DOHH2 (cell line): Measurements from ENCODE around the gene GSG1L.

Experiments
- H3F3A ChIP-seq: fragments of 200-600 bp; sonication (generic), shearing (Covaris generic); 2 replicates; pipeline ENCODE4 v1.6.0; 2016; ENCODE audit warnings: antibody characterized with exemption, mild to moderate bottlenecking; ENCODE audit not compliant: control insufficient read depth, insufficient read depth
- H3K27ac ChIP-seq: fragments of 200-600 bp; sonication (generic); 2 replicates; pipeline ENCODE4 v1.5.1; 2014; ENCODE audit warnings: low read depth, mild to moderate bottlenecking, low read length, moderate library complexity
- H3K27me3 ChIP-seq: fragments of 200-600 bp; sonication (generic); 2 replicates; pipeline ENCODE4 v1.6.1; 2014; ENCODE audit warnings: mild to moderate bottlenecking, low read length, mixed read lengths; ENCODE audit not compliant: control insufficient read depth
- H3K36me3 ChIP-seq: fragments of 200-600 bp; sonication (generic); 2 replicates; pipeline ENCODE4 v1.6.1; 2014; ENCODE audit warnings: mild to moderate bottlenecking, low read length, moderate library complexity, mixed read lengths; ENCODE audit not compliant: control insufficient read depth
- H3K4me1 ChIP-seq: fragments of 200-600 bp; sonication (generic); 2 replicates; pipeline ENCODE4 v1.6.1; 2014; ENCODE audit warnings: mild to moderate bottlenecking, low read length, mixed read lengths; ENCODE audit not compliant: control insufficient read depth
- H3K4me2 ChIP-seq: fragments of 200-600 bp; sonication (generic); 2 replicates; pipeline ENCODE4 v1.6.0; 2014; ENCODE audit warnings: mild to moderate bottlenecking, low read length, moderate library complexity
- H3K4me3 ChIP-seq: fragments of 200-600 bp; sonication (generic); 2 replicates; pipeline ENCODE4 v1.5.1; 2014; ENCODE audit warnings: mild to moderate bottlenecking, low read length, mixed read lengths
- H3K79me2 ChIP-seq: fragments of 200-600 bp; sonication (generic); 2 replicates; pipeline ENCODE4 v1.6.1; 2014; ENCODE audit warnings: mild to moderate bottlenecking, low read length, mixed read lengths; ENCODE audit not compliant: control insufficient read depth
- H3K9me2 ChIP-seq: fragments of 200-600 bp; sonication (generic); replicated peaks from 2 replicates; pipeline ENCODE4 v1.6.1; 2014; ENCODE audit warnings: mild to moderate bottlenecking, low read length, mixed read lengths; ENCODE audit not compliant: control insufficient read depth
- H3K9me3 ChIP-seq: fragments of 200-600 bp; sonication (generic); 2 replicates; pipeline ENCODE4 v1.6.1; 2014; ENCODE audit warnings: antibody characterized with exemption, low read length, mixed read lengths; ENCODE audit not compliant: control insufficient read depth, insufficient read depth
- H4K20me1 ChIP-seq: fragments of 200-600 bp; sonication (generic); 2 replicates; pipeline ENCODE4 v1.6.0; 2014; ENCODE audit warnings: low read depth, mild to moderate bottlenecking, antibody characterized with exemption, low read length, moderate library complexity; ENCODE audit not compliant: control insufficient read depth, insufficient read depth
- CTCF ChIP-seq: fragments of 200-600 bp; sonication (generic); IDR thresholded peaks from one replicate; pipeline ENCODE4 v1.5.1; 2014; ENCODE audit warnings: antibody characterized with exemption, mild to moderate bottlenecking, low read depth, low read length; ENCODE audit not compliant: poor library complexity, severe bottlenecking
- EZH2phosphoT487 ChIP-seq: fragments of 200-600 bp; sonication (generic); IDR thresholded peaks from 2 replicates; pipeline ENCODE4 v1.6.1; 2017; ENCODE audit warnings: borderline replicate concordance, mild to moderate bottlenecking, antibody characterized with exemption, low read length, moderate library complexity, mixed read lengths

GSG1L gene

DNA sequence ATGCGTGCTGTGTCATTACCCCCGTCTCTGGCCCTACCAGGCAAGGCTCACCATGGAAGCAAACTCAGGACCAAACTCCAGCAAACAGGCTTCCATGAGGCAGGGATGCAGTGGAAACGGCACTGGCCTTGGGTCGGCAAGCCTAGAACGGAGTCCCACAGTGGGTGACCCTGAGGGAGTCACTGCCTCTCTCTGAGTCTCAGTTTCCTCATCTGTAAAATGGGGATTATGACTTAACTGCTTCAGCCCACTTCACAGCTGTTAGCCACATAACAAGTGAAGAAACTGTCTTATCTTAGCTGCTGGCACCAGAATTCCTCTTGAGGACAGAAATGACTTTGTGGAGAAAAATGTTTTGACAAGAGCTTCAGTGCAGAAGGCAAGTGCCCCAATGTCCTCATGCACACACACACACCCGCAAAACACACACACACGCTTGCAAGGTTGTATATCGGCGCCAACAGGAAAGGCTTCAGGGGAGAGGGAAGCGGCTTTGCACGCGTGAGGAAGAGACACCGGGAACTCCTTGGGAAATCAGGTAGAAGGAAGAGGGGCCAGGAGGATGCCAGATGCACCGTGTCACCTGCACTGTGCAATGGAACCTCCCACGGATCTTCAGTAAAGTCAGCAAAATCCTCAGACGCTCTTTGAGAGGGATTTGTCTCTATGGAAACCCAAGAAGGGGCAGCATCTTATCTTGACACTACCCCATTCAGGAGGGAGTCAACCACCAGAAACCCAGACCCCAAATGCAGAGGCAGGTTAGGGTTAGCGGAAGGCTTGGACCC is 53.7 kb downstream of the GSG1L start:
- TF ChIP-seq CTCF (no peak), EZH2phosphoT487 (no peak)
- Histone ChIP-seq H3K4me2 (no peak overlapping the region), H3F3A (no peaks in the 10 kb centered on the region), H3K4me3 (no peak overlapping the region), H3K79me2 (no peaks in the 10 kb centered on the region), H3K27ac (no peak overlapping the region), H3K4me1 (no peaks in the 10 kb centered on the region), H4K20me1 (no peaks in the 10 kb centered on the region), H3K9me2 (no peaks in the 10 kb centered on the region), H3K36me3 (no peaks in the 10 kb centered on the region), H3K9me3 (no peaks in the 10 kb centered on the region), H3K27me3 (no peaks in the 10 kb centered on the region)

DNA sequence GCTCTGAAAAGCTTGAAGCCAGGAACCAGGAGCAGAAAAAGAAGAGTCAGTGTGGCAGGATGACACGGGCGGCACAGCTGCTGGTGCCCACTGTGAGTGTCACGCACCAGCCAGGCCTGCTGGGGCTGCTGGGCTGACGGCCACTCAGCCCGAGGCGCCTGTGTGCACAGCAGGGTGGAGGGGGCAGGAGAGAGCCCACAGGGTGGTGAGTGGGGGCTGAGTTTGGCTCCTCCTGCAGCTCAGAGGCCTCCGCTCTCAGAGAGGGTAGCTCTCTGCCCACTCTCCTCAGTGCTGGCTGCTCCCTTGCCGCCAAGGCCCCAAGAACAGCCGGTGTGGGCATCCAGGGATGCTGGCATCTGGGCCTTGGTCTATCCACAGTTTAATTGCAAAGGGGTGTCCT is 59.6 kb downstream of the GSG1L start:
- no peak overlapping the region for H3K4me3 ChIP-seq
- no peaks in the 10 kb centered on the region for H3K9me3 ChIP-seq
- no peaks in the 10 kb centered on the region for H3K9me2 ChIP-seq
- no peak overlapping the region for H3K4me2 ChIP-seq
- no peaks in the 10 kb centered on the region for H3F3A ChIP-seq
- no peaks in the 10 kb centered on the region for H3K36me3 ChIP-seq
- TF ChIP-seq CTCF (no peak), EZH2phosphoT487 (no peak)
- H3K79me2 ChIP-seq: no peaks in the 10 kb centered on the region
- H3K4me1 ChIP-seq: no peaks in the 10 kb centered on the region
- no peaks in the 10 kb centered on the region for H3K27me3 ChIP-seq
- no peaks in the 10 kb centered on the region for H4K20me1 ChIP-seq
- no peak overlapping the region for H3K27ac ChIP-seq

DNA sequence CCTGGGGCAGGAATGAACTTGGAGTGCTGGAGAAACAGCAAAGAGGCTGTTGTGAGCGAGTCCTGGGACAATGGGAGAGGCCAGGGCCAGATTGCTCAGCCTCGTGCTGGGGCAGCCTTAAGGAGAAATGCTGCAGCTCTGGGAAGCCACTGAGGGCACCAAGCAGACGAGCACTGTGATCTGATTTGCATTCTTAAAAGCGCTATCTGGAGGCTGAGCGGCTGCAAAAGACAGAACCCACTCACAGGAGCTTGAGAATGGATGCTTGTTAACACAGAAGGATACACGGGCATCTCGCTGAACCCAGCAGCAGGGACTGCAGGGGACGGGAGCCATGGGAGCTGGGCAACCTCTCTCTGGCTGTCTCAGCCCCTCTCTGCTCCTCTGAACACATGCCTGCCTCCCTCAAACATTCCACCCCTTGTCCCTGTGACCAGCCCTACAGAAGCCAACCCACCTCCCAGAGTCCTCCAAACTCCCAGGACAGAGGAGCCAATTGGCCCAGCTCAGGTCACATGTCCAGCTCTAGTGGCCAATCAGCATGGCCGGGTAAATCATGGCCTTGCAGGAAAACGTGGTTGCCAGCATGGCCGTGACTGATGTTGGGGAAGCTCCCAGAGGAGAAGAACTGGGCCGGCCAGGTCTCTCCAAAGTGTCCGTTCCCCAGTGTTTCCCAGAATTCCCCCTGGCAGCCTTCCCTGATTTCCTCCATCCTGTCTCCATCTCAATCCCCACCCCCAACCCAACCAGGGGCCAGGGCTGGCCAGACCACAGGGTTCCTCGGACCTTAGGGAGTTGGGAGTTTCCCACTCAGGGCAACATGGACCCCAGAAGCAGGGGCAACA is 60.3 kb downstream of the GSG1L start:
- H3K36me3 ChIP-seq: no peaks in the 10 kb centered on the region
- H3K79me2 ChIP-seq: no peaks in the 10 kb centered on the region
- no peaks in the 10 kb centered on the region for H3K4me1 ChIP-seq
- no peaks in the 10 kb centered on the region for H3K9me3 ChIP-seq
- H3F3A ChIP-seq: no peaks in the 10 kb centered on the region
- H3K4me3 ChIP-seq: no peak overlapping the region
- no peaks in the 10 kb centered on the region for H3K9me2 ChIP-seq
- no peak for TF ChIP-seq CTCF
- no peak for TF ChIP-seq EZH2phosphoT487
- no peak overlapping the region for H3K4me2 ChIP-seq
- no peaks in the 10 kb centered on the region for H3K27me3 ChIP-seq
- no peaks in the 10 kb centered on the region for H4K20me1 ChIP-seq
- no peak overlapping the region for H3K27ac ChIP-seq
